PC-3 (cell line): ENCODE measurements around the gene NPTX1.

Experiments
- CTCF ChIP-seq: fragments of 300-600 bp; sonication (generic); conservative IDR thresholded peaks from 2 replicates; pipeline ENCODE4 v1.5.1; 2017; ENCODE audit warnings: antibody characterized with exemption, low read depth, mild to moderate bottlenecking, low read length
- EZH2phosphoT487 ChIP-seq: fragments of 300-600 bp; sonication (generic); IDR thresholded peaks from 2 replicates; pipeline ENCODE4 v1.6.1; 2018; ENCODE audit warnings: mild to moderate bottlenecking, antibody characterized with exemption, low read length, borderline replicate concordance

GRCh38 chr17:80458016-80458415 is 18.4 kb downstream of the NPTX1 start:
- TF ChIP-seq CTCF (no peak), EZH2phosphoT487 (no peak)
